ENCODE results near the gene AOAH.

GRCh38 chr7:36642010-36642409 lies 82.3 kb downstream of the AOAH start:
- TF ChIP-seq EZH2 (IDR thresholded peaks at IDR 0.05) (no peak), CTCF (IDR thresholded peaks at IDR 0.05) (no peak)

Data from neural progenitor cell (in vitro differentiated cells).